Measurements from ENCODE around the gene CALB2.
A peak's percentile ranks its signal among the peaks of the same experiment; 100 is the strongest.
"Not testable (repeated sequence)": the region's sequence is repeated elsewhere in the genome, so short reads cannot be mapped to it uniquely, and the experiment has no call there.

CALB2 gene, protein sequence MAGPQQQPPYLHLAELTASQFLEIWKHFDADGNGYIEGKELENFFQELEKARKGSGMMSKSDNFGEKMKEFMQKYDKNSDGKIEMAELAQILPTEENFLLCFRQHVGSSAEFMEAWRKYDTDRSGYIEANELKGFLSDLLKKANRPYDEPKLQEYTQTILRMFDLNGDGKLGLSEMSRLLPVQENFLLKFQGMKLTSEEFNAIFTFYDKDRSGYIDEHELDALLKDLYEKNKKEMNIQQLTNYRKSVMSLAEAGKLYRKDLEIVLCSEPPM

DNA sequence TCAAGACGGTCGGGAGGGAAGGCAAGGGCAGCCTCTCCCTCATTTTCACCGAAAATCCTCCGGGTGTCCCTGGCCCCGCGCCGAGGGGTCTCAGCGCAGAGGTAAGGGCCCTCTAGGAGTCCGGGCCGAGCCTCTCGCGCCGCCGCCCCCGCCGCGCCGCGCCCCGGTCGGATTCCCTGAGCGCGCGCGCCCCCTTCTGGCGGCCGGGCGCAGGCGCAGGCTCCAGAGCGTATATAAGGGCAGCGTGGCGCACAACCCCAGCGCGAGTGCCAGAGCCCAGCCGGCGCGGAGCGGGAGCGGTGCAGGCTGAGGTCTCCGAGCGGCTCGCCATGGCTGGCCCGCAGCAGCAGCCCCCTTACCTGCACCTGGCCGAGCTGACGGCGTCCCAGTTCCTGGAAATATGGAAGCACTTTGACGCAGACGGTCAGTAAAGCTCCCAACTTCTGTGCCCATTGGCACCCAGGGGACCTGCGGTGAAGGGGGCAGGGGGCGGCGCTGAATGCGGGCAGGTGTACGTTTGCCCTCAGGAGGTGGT lies at the start of gene CALB2:
Gene CALB2, plus strand, starts transcription at position 260 of the 535 bp plus-strand sequence. Its CDS starts 70 bp downstream, at position 330.
- no peak within 1 kb of the TSS for H3K27ac ChIP-seq
- TF ChIP-seq ZFX (IDR thresholded peaks at IDR 0.05; ENCODE audit: borderline replicate concordance), result no peak
- peak; percentile 98 for TF ChIP-seq CTCF (IDR thresholded peaks at IDR 0.05)

DNA sequence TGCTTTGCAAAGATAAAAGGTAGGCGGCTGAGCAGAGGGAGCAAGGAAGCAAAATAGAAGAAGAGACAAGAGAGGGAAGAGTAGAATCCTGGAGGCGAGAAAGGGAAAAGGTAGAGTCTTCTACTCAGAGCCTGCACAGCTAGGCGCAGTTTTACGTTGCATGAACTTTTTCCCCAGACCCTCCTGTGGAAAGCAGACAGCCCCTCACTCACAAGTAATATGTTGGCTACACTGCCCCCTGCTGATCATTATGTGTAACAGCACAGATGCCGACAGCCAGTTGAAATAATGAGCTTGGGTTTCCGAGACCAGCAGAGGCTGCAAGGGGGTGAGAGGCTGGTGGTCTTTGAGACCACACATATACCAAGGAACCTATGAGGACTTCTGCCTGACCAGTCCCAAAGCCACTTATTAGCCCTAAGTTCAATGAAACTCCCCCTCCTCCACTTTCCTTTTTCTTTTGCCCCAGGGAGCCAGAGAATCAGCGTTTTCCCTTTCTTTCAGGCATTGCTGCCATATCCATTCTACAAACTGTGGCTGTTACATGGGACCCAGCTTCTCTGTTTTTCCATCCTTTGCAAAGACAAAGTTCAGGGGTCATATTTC lies 46.9 kb upstream of the CALB2 start:
- no peak overlapping the region for H3K27ac ChIP-seq
- TF ChIP-seq CTCF (IDR thresholded peaks at IDR 0.05) (peak; percentile 85), ZFX (IDR thresholded peaks at IDR 0.05; ENCODE audit: borderline replicate concordance) (no peak)

- H3K27ac ChIP-seq, result not testable (repeated sequence)
These were observed 44.9 kb upstream of the CALB2 start for GRCh38 chr16:71313591-71313990.

DNA sequence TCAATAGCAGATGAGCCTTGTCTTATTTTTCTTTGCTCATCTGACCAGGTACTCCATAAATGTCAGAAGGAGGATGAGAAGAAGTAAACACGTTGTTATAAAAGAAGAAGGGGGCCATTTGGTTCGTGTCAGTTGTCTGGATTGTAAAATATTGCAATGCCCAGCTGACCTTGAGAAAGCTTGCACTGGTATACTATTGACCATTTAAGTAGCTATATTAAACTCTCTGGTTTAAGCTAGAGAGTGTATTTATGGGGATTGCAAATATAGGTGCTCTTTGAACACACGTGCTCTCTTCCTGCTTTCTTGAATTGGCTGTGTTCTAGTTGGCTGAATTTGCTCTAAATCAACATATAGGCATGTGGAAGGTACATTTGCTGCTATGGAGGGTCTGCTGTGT lies 43.3 kb upstream of the CALB2 start:
- H3K27ac ChIP-seq, result no peak overlapping the region
- TF ChIP-seq ZFX (IDR thresholded peaks at IDR 0.05; ENCODE audit: borderline replicate concordance) (no peak), CTCF (IDR thresholded peaks at IDR 0.05) (no peak)

DNA sequence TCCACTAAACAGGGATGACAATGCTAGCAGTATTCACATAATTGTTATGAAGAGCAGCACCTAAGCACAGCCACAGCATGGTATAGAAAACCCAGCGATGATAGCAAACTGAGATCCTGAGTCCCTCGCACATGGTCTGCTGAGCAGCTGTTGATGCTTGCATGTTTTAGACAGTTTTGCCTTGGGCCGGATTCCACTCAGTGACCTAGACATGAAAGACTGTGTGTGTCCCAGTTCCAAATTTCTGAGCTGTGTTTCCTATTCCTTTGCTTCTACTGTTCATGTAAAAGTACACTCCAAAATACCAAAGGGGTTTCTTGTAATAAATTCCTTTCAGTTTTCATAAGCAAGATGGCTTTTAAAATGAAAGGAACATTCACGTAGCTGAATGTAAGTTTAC lies 38.5 kb upstream of the CALB2 start:
- H3K27ac ChIP-seq, result no peak overlapping the region
- TF ChIP-seq CTCF (IDR thresholded peaks at IDR 0.05), result no peak
- no peak for TF ChIP-seq ZFX (IDR thresholded peaks at IDR 0.05; ENCODE audit: borderline replicate concordance)

DNA sequence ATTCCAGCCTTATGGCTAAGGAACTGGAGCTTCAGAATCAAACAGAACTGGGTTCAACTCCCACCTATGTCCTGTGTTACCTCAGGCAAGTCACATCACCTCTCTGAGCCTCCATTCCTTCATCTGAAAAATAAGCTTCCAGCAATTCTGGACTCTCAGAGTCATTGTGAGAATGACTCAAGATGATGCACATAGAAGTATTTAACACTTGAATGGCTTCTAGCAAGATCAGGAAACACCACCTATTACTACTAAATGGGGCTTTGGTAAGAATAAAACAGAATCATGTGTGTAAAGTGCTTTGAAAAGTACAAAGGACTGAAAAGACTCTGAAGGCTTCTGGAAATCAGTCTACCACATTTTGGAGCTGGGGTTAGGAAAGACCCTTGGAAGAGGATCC lies 30.8 kb upstream of the CALB2 start:
- no peak overlapping the region for H3K27ac ChIP-seq
- TF ChIP-seq ZFX (IDR thresholded peaks at IDR 0.05; ENCODE audit: borderline replicate concordance) (no peak), CTCF (IDR thresholded peaks at IDR 0.05) (no peak)

GRCh38 chr16:71328151-71328550 lies 30.4 kb upstream of the CALB2 start:
- H3K27ac ChIP-seq, result no peak overlapping the region
- TF ChIP-seq CTCF (IDR thresholded peaks at IDR 0.05) (no peak), ZFX (IDR thresholded peaks at IDR 0.05; ENCODE audit: borderline replicate concordance) (no peak)

Data from 22Rv1 (cell line).